GM21717 (cell line): ENCODE results near the gene U2AF1L4.

Experiments
- ATAC-seq: cut with Tn5 transposase; IDR thresholded peaks from one replicate; pipeline ENCODE4 v1.9.1; 2021; ENCODE audit warnings: mild to moderate bottlenecking, moderate library complexity; ENCODE audit not compliant: unreplicated experiment

The U2AF1L4 gene

DNA sequence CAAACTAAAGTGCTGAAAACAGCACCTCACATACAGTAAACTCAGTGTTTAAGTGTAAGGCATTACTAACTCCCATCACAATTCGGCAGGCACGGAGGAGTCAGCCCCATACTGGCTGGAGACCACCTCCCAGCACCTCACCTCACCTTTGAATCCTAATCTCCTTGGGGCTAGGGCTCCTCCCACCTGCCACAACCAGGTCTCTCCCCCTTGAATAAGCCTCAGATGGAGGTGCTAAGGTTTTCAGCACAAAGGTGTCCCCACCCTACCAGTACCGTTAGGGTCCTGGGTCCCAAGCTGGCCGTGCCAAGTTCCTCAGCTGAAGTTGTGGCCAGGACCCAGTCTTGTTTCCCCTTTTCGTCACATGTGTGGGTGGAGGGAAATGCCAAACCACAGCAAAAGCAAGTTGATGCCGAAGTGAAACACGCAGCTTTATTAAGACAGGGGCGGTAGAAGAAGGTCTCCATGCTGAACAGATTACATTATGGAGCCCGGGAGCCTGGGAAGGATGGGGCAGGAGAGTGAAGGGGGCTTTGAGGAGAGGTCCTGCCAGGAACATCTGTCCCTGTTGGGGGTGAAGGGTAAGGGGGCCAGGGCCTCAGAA is 3.0 kb downstream of the U2AF1L4 start, which contains the start of gene IGFLR1:
IGFLR1 (minus strand) TSS at position 332 of the 604 bp plus-strand sequence. CDS start 1,272 bp downstream, outside the sequence.
- no peak for ATAC-seq

- ATAC-seq: no peak
Observed at GRCh38 chr19:35741203-35741515, 4.1 kb downstream of the U2AF1L4 start.

- ATAC-seq: peak; percentile 52
Observed at GRCh38 chr19:35740423-35741202, 4.6 kb downstream of the U2AF1L4 start.

DNA sequence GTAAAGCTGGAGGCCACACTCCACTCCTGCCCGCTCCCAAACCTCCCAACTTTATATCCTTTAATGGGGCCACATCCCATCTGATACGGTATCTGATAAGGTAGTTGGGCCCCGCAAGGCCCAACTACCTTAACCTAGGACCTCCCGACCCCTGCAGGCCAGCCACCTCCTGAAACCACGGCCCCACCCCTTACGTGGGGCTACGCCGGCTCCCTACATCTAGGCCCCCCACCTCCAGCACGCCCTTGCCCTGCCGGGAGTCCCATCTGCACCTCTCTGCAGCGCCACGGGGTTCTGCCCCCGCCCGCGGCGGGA is 5.2 kb downstream of the U2AF1L4 start:
- ATAC-seq: peak; percentile 17

GRCh38 chr19:35739275-35740107 is 5.7 kb downstream of the U2AF1L4 start:
- ATAC-seq: no peak

DNA sequence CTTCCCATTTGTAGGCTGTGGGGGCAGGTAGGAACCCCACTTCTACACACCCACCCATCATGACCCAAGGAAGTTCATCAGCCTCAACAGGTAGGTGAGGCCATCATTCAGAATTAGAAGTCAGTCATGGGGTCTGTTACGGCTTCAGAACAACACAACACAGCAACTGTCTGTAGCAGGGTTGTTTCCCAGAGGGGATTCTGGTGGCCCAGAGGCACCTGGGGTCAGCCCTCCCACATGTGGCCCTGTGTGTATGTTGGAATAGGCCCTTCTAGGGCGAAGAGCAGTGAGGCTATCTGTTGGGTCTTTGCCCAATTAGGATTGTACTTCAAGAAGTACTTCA is 6.4 kb downstream of the U2AF1L4 start:
- no peak for ATAC-seq

DNA sequence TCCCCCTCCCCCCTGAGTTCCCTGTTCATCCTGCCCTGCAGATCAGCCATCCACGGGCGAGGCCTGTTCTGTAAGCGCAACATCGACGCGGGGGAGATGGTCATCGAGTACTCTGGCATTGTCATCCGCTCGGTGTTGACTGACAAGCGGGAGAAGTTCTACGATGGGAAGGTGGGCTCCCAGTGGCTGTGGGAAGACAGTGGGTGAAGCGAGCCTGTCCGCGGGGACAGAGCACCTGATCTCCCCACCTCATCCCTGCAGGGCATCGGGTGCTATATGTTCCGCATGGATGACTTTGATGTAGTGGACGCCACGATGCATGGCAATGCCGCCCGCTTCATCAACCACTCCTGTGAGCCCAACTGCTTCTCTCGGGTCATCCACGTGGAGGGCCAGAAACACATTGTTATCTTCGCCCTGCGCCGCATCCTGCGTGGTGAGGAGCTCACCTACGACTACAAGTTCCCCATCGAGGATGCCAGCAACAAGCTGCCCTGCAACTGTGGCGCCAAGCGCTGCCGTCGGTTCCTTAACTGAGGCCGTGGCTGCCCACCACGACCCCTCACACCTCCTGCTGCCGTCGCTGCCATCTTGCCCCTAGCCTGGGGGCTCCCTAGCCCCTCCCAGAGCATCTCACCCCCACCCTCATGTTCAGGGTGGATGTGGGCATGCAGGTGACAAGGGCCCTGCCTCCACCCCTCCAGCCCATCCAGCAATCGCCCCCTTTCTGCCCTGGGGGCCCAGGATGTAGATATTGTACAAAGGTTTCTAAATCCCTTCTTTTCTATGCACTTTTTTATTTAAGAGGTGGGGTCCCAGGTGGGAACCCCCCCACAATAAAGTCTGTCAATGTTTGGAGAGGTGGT is 7.0 kb downstream of the U2AF1L4 start:
- no peak for ATAC-seq

GRCh38 chr19:35736913-35737886 is 8.0 kb downstream of the U2AF1L4 start:
- no peak for ATAC-seq

- ATAC-seq: no peak
Observed at GRCh38 chr19:35734889-35735288, 10.3 kb downstream of the U2AF1L4 start.

GRCh38 chr19:35734273-35734672 is 10.9 kb downstream of the U2AF1L4 start:
- ATAC-seq: no peak

- no peak for ATAC-seq
Observed at GRCh38 chr19:35733180-35734125, 11.8 kb downstream of the U2AF1L4 start.

DNA sequence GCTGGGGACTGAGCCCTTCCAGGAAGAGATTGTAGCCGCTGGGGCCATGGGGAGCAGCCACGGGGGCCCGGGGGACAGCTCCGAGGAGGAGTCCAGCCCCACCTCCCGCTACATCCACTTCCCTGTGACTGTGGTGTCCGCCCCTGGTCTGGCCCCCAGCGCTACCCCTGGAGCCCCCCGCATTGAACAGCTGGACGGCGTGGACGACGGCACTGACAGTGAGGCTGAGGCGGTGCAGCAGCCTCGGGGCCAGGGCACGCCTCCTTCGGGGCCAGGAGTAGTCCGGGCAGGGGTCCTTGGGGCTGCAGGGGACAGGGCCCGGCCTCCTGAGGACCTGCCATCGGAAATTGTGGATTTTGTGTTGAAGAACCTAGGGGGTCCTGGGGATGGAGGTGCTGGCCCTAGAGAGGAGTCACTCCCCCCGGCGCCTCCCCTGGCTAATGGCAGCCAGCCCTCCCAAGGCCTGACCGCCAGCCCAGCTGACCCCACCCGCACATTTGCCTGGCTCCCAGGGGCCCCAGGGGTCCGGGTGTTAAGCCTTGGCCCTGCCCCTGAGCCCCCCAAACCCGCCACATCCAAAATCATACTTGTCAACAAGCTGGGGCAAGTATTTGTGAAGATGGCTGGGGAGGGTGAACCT is 12.6 kb downstream of the U2AF1L4 start:
- ATAC-seq: no peak

- no peak for ATAC-seq
Observed at GRCh38 chr19:35731779-35732405, 13.3 kb downstream of the U2AF1L4 start.

GRCh38 chr19:35731353-35731752 is 13.9 kb downstream of the U2AF1L4 start:
- no peak for ATAC-seq

DNA sequence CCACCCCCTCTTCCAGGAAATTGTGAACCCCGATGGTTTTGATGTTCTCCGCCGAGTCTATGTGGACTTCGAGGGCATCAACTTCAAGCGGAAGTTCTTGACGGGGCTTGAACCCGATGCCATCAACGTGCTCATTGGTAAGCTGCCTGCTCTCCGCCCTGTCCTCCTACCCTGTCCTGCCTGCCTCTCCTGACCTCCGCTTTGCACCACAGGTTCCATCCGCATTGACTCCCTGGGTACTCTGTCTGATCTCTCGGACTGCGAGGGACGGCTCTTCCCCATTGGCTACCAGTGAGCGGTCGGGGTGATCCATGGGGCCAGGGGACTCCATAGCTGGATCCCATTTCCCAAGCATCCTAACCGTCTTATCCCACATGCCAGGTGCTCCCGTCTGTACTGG is 14.9 kb downstream of the U2AF1L4 start:
- no peak for ATAC-seq

GRCh38 chr19:35729763-35730162 is 15.5 kb downstream of the U2AF1L4 start:
- ATAC-seq: no peak

GRCh38 chr19:35729021-35729420 is 16.2 kb downstream of the U2AF1L4 start:
- no peak for ATAC-seq
